ENCODE measurements around the gene CIT.
"Not testable (repeated sequence)": the region's sequence is repeated elsewhere in the genome, so short reads cannot be mapped to it uniquely, and the experiment has no call there.

Gene CIT

DNA sequence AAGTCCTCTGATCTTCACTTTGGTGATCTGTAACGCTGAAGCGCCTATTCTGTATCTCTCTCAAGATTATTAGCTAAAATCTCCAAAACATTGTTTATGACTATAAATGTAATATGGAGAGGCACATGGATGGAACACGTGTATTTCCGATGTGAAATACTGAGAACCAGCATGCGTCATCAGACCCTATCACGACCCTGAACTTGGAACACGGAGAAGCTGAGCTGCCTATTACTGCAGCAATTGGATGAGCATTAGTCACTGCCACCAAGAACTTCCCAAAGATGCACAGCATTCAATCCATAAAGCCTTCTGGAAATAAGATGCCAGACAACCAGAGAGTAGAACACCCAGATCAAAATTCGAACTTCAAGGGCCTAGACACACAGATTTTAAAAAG lies 147.2 kb downstream of the CIT start:
- DNase-seq: no peak

DNA sequence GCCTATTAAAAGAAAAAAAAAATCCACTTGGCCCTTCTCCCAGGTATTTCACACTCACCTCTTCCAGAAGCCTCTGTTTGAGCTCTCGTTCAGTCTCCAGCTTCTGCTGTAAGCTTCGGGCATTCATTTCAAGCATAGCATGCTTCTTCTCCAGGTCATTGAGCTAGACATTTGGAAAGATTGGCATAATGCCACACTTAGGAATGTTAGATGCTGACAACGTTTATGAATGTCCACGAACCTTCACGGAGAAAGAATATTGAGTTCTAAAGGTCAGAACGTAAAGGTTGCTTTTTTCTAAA lies 148.7 kb downstream of the CIT start:
- DNase-seq: no peak

DNA sequence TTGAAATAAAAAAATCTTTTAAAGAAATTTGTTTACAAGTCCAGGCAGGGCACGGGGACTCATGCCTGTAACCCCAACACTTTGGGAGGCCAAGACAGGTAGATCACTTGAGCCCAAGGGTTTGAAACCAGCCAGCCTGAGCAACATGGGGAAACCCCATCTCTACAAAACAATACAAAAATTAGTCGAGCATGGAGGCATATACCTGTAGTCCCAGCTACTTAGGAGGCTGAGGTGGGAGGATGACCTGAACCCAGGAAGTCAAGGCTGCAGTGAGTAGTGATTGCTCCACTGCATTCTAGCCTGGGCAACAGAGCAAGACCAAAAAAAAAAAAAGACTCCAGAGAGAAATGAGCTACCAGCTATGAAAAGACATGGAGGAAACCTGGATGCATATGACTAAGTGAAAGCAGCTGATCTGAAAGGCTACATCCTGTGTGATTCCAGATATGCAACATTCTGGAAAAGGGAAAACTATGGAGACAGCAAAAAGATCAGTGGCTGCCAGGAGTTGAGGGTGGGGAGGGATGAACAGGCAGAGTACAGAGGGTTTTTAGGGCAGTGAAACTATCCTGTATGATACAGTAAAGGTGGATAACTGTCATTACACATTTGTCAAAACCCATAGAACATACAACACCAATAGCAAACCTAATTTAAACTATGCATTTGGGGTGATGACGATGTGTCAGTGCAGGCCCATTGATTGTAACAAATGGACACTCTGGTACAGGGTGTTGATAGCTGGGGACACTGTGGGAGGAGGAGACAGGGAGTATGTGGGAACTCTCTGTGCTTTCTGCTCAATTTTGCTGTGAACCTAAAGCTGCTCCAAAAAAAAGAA lies 149.3 kb downstream of the CIT start:
- DNase-seq: peak in 1 of 2 donors; percentile 61

DNA sequence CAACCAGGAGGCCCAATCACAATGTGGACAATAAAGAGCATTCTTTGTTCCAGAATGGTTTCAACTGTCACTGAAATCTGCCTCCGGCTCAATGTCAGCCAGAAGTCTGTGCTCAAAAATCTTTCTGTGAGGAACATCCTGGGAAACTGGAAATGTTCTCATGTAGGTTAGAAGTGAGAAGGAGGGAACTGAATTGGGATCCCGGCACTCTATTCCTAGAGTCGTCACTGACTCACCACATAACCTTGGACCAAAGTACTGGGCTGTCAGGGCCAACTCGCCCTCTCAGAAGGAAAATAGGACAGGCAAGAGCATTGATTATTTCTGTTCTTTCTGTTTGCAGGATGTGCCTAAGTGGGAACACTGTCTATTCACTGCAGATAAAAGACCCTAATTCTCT lies 151.6 kb downstream of the CIT start:
- no peak for DNase-seq

DNA sequence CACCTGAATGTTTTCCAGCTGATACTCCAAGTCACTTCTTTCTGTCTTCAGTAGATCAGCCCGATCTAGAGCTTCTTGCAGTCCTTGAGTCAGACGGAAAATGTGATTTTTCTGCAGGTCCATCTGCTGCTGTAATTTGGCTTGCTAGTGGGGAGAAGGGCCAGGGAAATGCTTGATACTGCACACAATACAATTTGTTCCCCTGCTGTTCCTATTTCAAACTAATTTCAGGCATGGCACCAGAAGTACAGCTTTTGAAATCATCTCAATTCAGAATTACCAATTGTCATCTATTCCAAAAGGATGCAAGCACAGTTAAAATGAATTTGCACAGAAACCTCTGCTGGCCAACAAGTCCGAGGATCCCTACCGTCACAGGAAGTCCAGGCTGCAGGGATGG lies 155.8 kb downstream of the CIT start:
- DNase-seq: peak in 1 of 2 donors; percentile 65

DNA sequence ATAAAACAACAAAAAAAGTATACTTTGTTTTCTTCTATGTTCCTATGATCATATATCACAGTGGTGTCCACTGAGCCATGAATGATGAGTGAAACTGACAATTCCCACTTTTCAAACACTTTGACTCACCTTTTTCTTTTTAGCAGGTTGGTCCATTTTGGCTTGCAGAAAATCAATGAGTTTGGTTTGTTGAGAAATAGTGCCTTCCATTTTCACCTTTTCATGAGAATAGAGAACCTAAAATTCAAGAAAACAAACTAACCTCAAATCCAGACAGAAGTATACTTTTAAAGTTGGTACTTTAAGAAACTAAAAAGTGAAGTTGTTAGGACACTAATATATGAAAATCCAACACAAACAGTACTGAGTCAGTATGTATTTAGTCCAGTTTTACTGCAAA lies 156.8 kb downstream of the CIT start:
- DNase-seq: no peak

DNA sequence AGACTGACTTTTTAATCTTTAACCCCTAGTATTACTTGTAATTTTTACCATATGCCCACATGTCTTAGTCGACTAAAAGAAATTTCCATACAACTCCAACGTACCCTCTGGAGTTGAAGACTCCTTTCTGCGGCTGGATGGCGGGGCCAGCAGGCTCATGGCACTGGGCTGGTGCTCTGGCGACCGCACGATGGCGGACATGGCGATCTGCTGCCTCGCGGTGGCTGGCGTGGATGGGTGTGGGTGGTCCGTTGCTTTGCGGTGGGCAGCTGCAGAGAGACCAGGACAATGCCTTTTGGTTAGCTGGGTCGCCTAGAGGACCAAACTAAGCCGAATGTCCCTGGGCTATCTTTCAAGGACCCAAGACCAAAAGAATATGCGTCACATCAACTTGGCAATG lies 159.0 kb downstream of the CIT start:
- DNase-seq: no peak

DNA sequence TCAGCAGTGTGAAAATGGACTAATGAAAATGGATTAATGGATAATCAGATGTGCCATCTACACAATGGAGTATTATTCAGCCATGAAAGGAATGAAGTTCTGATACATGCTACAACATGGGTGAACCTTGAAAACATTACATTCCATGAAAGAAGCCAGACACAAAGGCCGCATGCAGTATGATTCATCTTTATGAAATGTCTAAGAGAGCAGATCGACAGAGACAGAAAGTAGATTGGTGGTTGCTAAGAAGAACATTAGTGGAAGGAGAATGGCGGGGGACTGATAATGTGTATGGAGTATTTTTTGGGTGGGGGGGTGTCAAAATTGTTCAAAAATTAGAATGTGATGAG lies 161.9 kb downstream of the CIT start:
- DNase-seq: no peak

DNA sequence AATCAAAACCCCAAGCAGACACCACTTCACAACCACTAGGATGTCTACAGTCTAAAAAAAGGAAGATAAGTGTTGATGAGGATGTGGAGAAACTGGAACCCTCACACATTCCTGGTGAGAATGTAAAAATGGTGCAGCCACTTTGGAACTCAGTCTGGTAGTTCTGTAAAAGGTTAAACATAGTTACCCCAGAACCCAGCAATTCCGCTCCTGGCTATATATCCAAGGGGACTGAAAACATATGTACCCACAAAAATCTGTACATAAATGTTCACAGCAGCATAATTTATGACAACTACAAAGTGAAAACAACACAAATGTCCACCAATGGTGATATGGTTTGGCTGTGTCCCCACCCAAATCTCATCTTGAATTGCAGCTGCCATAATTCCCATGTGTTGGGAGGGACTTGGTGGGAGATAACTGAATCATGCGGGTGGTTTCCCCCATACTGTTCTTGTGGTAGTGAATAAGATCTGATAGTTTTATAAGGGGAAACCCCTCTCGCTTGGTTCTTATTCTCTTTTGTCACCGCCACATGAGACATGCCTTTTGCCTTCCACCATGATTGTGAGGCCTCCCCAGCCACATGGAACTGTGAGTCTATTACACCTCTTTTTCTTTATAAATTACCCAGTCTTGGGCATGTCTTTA lies 162.4 kb downstream of the CIT start:
- DNase-seq: no peak

DNA sequence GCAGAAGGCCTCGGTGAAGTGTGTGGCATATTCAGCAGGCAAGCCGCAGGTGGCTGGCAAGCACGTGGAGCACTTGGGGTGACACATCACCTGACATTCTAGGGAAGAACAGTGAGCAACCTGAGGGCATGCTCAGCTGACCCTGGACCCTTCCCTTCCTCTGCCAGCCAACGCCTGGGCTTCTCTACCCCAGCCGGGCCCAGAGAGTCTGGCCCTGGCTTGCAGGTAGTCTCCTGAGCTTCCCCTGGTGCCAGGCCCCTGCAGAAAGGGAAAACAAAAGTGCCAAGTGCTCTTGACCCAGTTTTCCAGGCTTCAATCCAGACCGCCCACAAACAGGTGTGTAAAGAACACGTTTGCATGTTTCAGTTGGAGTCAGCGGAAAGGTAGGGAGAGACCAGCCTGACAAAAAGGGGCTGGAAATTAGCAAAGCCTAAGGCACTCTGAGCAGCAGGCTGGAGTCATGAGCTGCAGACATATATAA lies 163.5 kb downstream of the CIT start:
- DNase-seq: no peak

DNA sequence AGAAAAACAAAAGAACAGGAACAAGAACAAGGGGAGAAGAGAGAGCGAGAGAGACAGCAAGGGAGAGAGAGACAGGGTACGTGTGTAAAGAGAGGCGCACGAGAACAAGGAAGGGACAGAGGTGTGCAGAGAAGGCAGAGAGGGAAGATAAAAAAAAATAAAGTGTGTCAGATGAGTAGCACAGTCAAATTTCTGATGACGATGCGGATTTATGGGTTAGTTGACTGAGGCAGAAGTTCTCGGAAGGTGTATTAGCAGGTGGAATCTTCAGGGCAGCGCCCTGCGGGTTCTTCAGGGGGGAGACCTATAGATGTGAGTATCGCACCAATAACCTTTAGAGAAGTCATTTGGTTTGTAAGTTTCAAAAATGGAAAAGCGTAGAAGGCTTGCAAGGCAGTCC lies 164.4 kb downstream of the CIT start:
- DNase-seq: no peak

DNA sequence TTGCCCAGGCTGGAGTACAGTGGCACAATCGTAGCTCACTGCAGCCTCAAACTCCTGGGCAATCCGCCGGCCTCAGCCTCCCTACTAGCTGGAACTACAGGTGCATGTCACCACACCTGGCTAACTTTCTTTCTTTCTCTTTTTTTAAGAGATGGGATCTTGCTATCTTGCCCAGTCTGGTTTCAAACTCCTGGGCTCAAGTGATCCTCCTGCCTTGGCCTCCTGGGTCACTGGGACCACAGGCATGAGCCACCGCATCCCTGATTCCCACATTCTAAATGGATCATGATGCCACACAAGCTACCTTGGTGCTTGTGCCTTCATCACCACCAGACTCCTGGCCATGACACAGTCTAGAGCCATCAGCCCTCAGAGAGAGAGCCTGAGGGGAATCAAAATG lies 165.4 kb downstream of the CIT start:
- DNase-seq: no peak

DNA sequence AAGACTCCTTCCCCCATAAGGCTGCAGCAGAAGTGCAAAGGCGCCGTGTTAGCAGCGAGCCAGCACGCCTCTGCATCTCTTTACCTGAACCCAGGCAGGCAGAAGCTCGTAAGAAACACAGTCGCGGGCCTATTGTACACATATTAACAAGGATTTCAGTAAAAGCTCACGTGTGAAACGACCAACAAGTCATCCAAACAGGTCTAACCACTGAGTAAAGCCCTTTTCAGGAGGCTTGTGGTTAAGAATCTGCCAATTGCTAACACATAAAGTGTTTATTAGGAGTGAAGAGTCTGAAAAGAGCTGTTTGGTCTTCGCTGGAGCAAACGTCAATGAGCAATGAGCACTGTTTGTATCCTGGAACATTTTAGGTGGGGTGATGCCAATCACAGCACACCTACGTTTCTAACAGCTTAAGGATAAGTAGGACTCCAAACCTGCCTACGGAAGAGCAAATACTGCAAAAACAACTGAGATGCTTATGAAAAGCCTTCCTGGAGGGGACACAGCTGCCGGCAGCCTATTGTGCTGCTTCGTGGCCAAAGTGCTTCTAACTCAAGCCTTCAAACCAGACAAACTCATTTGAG lies 166.1 kb downstream of the CIT start:
- DNase-seq: peak in 1 of 2 donors; percentile 39

DNA sequence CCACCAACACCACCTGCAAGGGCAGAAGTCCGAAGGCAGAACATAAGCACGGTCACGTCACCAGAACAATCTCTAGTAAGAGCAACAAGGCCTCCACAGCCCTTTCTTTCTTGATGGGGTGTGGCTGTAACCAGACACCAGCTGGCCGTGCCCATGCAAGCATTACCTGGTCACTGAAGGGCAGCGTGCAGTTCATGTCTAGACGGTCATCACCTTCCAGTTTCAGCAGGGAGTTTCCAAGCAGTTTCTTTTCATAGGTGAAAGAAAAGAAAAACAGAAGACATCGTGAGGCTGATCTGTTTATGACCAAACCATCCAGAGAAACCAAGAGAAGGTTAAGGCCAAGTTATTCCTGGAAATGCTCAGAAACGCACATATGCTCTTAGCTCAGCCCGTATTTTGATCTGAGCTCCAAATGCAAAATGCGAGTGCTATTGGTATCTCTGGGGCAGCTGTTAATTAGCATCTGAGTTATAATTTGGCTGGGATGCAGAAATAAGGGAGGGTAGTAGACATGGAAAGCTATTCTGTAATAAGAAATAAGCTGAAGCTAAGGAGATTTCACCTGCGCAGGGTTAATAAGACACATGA lies 166.7 kb downstream of the CIT start:
- DNase-seq: no peak

DNA sequence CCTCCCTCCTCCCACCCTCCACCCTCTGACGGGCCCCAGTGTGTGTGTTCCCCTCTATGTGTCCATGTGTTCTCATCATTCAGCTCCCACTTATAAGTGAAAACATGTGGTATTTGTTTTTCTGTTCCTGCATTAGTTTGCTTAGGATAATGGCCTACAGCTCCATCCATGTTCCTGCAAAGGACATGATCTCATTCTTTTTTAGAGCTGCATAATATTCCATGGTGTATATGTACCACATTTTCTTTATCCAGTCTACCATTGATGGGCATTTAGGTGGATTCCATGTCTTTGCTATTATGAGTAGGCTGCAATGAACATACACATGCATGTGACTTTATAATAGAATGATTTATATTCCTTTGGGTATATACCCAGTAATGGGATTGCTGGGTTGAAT lies 170.7 kb downstream of the CIT start:
- not testable (repeated sequence) for DNase-seq

DNA sequence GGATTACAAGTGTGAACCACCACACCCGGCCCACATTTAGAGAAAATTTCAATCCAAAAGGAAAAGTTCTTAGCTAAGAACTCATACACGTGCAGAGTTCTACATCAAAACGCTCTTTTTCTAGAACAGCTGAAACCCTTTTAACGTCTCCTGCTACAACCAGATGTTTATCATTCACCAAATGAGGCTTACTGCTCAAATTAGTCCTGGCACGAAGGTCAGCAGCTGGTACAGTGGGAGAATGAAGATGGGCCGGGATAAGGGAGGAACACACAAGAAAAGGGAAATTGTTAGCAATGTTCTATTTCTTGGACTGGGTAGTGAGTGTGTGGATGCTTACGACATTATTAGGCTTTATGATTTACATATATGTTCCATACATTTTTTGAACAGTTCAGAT lies 171.9 kb downstream of the CIT start:
- DNase-seq: no peak

DNA sequence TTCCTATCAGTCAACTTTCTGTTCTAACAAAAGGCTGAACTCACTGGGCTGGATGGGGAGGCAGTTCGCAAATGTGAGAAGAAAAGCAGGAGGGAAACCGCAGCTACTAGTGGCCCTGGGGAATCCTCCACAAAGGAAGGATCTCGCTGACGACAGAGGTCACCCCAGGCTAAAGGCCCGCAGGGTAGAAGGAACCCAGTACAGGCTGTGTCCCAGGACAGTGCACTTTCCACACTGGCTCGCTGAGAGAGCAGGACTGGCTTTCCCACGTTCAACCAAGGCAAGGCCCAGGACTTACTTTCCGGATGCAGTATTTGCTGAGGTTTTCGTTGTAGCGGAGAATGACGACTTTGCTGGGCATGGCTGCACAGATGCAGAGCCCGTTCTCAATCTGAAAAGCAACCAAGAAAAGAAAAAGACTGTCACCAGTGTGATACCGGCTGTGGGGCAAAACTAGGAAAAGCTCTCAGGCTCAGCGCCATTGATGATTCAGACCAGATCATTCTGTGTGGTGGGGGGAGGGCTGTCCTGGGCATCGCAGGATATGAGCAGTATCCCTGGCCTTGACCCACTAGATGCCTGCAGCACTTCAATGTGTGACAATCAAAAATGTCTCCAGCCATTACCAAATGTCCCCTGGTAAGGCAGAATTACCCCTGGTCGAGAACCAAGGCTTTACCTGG lies 172.9 kb downstream of the CIT start:
- DNase-seq: no peak

DNA sequence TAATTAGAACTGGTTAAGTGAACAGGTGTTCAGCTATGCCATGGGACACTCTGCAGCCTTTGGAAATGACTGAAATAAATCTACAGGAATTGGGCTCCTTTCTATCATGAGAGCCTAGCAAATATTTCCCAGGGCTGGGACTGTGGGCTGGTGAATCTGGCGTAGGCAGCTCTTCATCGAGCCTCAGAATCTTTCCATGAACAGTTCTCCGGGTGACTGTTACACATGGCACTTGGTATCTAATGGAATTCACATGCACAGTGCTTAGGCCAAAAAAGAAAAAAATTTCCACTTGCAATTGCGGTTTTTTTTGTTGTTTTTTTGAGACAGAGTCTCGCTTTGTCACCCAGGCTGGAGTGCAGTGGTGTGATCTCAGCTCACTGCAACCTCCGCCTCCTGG lies 177.0 kb downstream of the CIT start:
- DNase-seq: no peak

DNA sequence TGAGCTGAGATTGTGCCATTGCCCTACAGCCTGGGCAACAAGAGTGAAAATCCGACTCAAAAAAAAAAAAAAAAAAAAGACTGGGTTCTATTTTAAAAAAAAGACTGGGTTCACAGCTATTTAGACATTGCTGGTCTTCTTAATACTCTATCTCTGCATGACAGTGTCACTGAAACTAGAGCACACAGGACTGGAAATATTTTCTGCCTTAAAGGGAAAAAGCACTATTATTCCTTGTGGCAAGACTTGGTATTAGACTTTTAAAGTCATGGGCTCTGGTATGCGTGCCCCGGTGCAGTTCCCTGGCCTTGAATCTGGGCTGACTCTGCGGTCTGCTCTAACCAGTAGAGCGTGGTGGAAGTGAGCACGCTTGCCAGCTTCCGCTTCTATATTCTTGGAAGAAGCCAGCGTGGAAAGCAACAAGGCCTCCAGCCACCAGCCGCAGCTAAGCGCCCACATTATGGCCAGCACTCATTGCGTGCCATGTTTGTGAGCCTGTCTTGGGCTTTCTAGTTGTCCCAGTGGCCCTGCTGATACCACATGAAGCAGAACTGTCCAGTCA lies 177.8 kb downstream of the CIT start:
- DNase-seq: no peak

DNA sequence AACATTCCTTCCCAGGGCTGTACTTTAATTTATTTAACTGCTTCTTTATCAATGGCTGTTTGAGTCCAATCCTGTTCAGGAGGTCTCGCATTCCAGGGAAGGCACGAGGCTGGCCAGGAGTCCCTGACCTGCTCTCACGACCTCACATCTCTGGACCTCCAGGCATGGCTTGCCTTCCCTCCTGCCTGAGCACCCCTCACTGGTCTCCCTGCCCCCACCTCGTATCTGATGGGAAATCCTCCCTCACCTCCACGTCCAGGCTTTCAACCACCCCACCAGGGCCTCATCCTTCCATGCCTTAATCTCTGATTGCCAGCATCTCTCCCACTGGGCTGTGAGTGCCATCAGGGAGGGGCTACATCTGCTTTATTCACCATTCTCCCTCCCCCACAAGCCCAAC lies 180.2 kb downstream of the CIT start:
- no peak for DNase-seq

DNA sequence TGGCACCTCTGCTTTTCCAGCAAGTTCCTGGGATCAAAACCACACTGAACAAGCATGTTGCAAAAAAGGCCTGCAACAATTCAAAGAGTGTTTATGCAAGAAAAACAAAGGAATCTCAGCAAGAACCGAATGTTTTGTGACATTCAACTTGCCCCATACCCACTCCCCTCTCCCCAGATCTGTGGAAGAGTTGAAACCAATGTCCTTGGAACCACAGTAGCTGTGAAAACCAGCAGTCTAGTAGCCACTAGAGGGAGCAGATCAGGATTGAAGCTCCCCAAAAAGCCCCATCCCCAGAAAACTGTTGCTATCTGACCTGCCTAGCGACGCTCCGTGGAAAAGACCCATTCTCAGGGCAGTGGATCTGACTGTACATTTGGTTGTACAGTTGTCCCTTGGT lies 182.1 kb downstream of the CIT start:
- DNase-seq: no peak

DNA sequence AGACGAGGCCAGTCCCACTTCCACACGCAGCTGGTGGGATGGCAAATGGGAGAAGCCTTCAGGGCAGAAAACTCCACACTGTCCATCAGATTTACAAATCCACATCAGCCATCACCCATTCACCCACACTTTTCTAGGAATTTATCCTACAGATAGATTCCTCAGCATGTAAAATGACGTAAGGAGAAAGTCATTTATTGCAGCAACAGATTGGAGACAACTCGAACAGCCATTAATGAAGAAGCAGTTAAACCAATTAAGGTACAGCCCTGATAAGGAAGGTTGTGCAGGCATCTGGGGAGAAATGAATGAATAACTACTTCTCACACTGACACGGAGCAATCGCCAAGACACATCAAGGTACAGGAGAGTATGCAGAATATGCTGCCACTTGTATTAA lies 183.0 kb downstream of the CIT start:
- no peak for DNase-seq

DNA sequence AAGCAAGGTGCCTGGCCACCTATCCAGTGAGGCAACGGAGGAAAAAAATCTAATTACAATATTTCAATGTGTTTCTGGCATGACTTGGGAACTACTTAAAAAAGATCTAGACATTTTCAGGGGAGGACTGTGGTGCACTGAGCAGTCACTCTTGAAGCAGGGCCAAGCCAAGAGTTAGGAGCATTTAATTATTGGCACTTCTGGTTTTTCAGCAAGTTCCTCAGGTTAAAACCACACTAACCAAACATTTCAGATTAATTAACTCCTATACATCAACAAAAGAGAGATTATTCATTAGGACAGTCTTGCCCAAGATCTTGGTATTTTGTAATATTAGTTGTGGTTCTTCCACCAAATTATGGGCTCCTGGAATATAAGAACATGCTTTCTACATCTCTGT lies 183.6 kb downstream of the CIT start:
- DNase-seq: no peak

Measured in hippocampal formation (tissue), 2 donors.